Measurements from ENCODE around the gene RUFY1.
"Not testable (repeated sequence)": the region's sequence is repeated elsewhere in the genome, so short reads cannot be mapped to it uniquely, and the experiment has no call there.

Gene RUFY1

GRCh38 chr5:179648410-179648809 is 98.1 kb downstream of the RUFY1 start:
- H3K4me3 ChIP-seq, result no peak overlapping the region
- no peak overlapping the region for H3K27ac ChIP-seq
- no peak for DNase-seq
- no peaks in the 10 kb centered on the region for H3K9me3 ChIP-seq
- H3K36me3 ChIP-seq, result no peaks in the 10 kb centered on the region
- H3K27me3 ChIP-seq, result no peaks in the 10 kb centered on the region
- no peaks in the 10 kb centered on the region for H3K4me1 ChIP-seq
- no peak for TF ChIP-seq CTCF (IDR thresholded peaks at IDR 0.05)
- intact Hi-C loops (cut with DNase I; ENCODE audit: low total_unique reads), result no loop called here

GRCh38 chr5:179649166-179649703 is 98.9 kb downstream of the RUFY1 start:
- H3K9me3 ChIP-seq; H3K27me3 ChIP-seq; H3K27ac ChIP-seq; intact Hi-C loops (cut with DNase I; ENCODE audit: low total_unique reads); H3K4me3 ChIP-seq; H3K36me3 ChIP-seq; DNase-seq; H3K4me1 ChIP-seq: not testable (repeated sequence)

GRCh38 chr5:179650245-179650644 is 99.9 kb downstream of the RUFY1 start:
- H3K9me3 ChIP-seq; intact Hi-C loops (cut with DNase I; ENCODE audit: low total_unique reads); H3K4me1 ChIP-seq; H3K27ac ChIP-seq; H3K4me3 ChIP-seq; H3K36me3 ChIP-seq; DNase-seq; H3K27me3 ChIP-seq: not testable (repeated sequence)

- intact Hi-C loops (cut with DNase I; ENCODE audit: low total_unique reads); H3K9me3 ChIP-seq; H3K27ac ChIP-seq; DNase-seq; H3K27me3 ChIP-seq; H3K36me3 ChIP-seq; H3K4me3 ChIP-seq; H3K4me1 ChIP-seq: not testable (repeated sequence)
These were observed 102.8 kb downstream of the RUFY1 start for GRCh38 chr5:179653135-179653534.

GRCh38 chr5:179657302-179658178 is 107.2 kb downstream of the RUFY1 start:
- H3K36me3 ChIP-seq; H3K4me1 ChIP-seq; DNase-seq; intact Hi-C loops (cut with DNase I; ENCODE audit: low total_unique reads); H3K9me3 ChIP-seq; H3K27me3 ChIP-seq; H3K27ac ChIP-seq: not testable (repeated sequence)
- peak overlapping the region in 1 of 2 donors; percentile 27 for H3K4me3 ChIP-seq

GRCh38 chr5:179658179-179658856 is 108.0 kb downstream of the RUFY1 start:
- H3K27me3 ChIP-seq; DNase-seq; intact Hi-C loops (cut with DNase I; ENCODE audit: low total_unique reads); H3K4me1 ChIP-seq; H3K36me3 ChIP-seq; H3K9me3 ChIP-seq: not testable (repeated sequence)
- peak overlapping the region; percentile 51 to 56 for H3K4me3 ChIP-seq
- H3K27ac ChIP-seq, result peak overlapping the region in 1 of 2 donors; percentile 61
